Epithelial cell of esophagus (primary cell): Measurements from ENCODE around the gene EHD1.

ENCODE experiments used
- DNase-seq: peaks from one replicate; pipeline ENCODE4 v3.0.0; 2010; ENCODE audit warnings: low read depth
- H3K4me3 ChIP-seq: 2 replicates; pipeline ENCODE4 v1.5.1; 2011; ENCODE audit warnings: mild to moderate bottlenecking, low read length, control low read depth
- TF ChIP-seq, protein P1 (sequence below): IDR thresholded peaks from 2 replicates; pipeline ENCODE4 v1.5.1; 2011; ENCODE audit warnings: low read depth, mild to moderate bottlenecking, low read length, control low read depth, inconsistent platforms; ENCODE audit not compliant: insufficient read depth; ENCODE audit errors: missing control alignments

Gene EHD1

DNA sequence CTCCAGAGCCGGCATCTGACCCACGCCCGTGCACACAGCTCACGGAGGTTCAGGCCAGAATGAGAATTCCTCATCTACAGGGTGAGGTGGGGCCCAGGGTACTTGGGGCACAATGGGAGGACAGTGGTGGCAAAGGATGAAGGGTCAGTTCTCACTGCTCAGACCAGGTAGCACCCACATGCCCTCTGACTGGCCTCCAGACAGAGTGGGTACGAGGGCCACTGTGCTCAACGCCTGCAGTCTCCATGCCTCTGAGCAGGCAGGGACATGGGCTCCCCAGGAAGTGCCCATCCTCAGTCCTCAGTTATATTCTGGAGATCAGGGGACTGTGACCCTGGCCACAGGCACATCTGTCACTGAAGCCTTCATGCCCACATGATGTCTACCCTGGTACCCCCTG is 20.9 kb downstream of the EHD1 start:
- no peak overlapping the region for H3K4me3 ChIP-seq
- DNase-seq = no peak
- TF ChIP-seq, protein P1, sequence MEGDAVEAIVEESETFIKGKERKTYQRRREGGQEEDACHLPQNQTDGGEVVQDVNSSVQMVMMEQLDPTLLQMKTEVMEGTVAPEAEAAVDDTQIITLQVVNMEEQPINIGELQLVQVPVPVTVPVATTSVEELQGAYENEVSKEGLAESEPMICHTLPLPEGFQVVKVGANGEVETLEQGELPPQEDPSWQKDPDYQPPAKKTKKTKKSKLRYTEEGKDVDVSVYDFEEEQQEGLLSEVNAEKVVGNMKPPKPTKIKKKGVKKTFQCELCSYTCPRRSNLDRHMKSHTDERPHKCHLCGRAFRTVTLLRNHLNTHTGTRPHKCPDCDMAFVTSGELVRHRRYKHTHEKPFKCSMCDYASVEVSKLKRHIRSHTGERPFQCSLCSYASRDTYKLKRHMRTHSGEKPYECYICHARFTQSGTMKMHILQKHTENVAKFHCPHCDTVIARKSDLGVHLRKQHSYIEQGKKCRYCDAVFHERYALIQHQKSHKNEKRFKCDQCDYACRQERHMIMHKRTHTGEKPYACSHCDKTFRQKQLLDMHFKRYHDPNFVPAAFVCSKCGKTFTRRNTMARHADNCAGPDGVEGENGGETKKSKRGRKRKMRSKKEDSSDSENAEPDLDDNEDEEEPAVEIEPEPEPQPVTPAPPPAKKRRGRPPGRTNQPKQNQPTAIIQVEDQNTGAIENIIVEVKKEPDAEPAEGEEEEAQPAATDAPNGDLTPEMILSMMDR = no peak

DNA sequence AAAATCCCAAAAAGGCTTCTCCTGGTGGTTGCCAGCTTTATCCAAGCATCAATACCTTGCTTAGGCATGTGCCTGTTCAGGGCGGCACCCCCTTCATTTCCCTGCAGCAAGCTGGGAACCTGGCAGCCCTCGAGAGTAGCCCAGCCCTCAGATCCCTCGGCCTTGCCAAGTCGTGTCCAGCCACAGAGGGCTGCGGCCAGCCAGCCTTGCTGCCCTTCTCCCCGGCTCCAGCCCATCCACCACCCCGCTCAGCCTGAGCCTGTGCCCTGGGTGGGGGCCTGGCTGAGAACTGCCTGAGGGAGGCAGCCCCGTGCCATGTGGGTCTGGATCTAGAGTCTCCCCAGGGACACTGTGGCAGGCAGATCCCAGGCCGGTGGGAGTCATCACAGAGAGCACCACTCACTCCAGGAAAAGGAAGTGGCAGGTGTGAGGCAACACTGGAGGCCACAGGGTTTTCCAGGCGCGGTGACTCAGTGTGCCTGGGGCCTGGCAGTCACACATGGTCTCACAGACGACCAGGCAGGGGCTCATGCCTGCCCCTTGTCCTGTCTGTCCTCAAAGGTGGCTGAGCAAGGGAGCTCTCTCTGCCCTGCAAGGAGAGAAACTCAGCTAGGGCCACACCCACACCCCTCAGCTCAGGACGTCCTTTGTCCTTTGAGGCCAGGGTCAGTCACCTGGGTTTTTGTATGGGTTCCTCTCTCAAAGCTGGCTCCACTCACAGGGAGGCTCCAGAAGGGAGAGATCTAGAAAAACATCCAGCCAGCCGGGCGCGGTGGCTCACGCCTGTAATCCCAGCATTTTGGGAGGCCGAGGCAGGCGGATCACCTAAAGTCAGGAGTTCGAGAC is 21.8 kb downstream of the EHD1 start:
- DNase-seq = peak; percentile 97
- no peak overlapping the region for H3K4me3 ChIP-seq
- TF ChIP-seq, protein P1 = no peak

DNA sequence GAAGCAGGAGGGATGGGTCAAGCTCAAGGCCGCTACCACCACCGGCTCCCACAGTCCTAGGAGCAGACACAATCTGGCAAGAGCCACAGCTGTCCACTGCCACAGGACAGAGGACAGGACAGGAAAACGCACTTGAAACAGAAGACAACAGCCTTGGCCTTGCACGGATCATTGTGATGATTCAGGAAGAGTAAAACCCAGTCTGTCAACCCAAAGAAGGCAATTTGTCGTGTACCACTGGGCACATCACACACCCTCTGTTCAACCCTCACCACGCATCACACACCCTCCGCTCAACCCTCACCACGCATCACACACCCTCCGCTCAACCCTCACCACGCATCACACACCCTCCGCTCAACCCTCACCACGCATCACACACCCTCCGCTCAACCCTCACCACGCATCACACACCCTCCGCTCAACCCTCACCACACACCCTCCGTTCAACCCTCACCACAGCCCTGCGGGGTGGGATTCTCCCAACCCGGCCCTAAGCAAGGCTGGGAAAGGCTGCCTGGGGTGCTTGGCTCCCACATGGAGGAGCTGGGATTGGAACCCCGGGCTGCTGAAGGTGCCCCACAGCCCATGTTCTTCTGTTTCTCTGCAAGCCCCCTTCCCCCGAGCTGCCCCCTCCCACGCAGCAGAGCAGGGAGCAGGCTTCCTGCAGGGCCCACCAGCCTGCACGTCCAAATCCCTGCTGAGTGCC is 22.7 kb downstream of the EHD1 start:
- TF ChIP-seq, protein P1 = no peak
- no peak overlapping the region for H3K4me3 ChIP-seq
- DNase-seq = no peak

DNA sequence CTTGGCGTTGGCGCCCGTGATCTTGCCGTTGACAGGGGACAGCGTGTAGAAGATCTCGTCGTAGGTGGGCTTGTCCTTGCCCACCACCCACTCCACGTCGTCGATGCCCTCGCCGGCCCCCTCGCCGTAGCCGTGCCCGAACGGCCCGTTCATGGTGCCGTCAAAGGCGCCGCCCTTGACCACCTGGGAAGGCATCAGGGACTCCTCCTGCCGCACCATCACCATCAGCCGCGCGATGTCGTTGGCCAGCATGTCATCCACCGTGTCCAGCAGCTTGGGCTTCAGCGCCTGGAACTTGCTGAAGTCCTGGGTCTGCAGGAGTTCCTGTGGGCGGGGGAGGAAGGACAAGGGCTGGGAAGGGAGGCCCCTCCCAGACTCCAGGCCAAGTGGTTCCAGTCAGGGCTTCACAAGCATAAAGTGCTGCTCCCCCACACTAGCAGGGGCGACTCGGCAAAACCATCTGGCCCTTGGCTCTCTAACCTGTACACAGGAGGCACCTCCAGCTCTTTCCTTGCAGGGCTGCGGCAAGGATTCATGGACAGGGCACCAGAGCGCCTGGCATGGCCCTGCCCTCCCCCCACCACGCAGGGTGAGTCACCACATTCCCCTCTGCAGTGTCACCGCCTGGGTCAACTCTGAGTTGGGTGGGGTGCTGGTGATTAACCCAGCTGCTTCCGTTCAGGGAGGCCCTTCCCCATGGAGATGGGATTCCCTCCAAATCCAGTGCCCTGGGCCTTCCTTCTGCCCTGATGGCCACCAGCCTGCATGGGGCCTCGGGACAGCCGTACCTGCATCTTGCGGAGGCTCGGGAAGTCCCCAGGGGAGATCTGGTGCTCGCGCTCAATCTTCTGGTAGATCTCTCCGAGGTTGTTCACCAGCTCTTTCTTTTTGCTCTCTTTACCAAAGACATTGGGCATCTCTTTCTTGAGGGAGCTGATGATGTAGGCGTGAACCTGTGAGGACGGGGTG is 23.6 kb downstream of the EHD1 start:
- peak; percentile 97 for DNase-seq
- no peak overlapping the region for H3K4me3 ChIP-seq
- TF ChIP-seq, protein P1 = no peak

DNA sequence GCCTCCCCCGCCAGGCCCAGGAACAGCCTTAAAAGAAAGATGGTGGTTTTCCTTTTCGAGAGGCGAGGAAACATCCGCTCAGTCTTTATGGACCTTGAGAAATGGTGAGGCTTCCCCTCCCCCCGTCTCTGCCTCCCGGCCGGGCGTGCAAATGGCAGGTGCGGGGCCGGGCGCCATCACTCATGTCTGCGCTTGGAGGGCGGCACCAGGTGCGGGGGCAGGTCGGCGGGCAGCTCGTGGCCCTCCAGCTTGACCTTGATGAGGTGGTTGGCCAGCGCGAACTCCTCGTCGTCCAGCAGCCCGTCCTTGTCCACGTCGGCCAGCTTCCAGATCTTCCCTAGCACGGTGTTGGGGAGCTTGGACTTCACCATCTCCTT is 24.3 kb downstream of the EHD1 start:
- TF ChIP-seq, protein P1 = no peak
- DNase-seq = no peak
- H3K4me3 ChIP-seq = no peak overlapping the region

DNA sequence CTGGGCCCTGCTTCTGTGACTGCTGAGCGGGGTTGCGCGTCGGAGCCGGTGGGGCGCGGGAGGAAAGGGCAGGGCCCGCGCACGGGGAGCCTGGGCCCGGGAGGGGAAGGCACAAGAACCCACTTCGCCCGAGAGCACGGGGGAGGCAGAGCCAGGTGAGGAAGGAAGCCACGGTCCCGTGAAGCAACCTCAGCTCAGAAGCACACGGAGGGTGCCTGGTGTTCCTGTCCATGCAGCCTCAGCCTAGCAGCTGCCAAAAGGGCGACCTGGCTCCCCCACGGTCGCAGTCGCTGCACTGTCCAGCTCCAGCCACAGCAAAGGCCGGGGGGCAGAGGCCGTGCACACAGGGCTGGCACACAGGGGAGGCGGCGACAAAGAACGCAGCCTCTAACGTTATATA is 24.7 kb downstream of the EHD1 start:
- DNase-seq = no peak
- no peak overlapping the region for H3K4me3 ChIP-seq

More for the DNA sequence above, 24.7 kb downstream of the EHD1 start:
- TF ChIP-seq, protein P1 = no peak
